C4-2B (cell line): ENCODE measurements around the gene MON1A.

ENCODE experiments used
- H3K27ac ChIP-seq: fragments of 450-650 bp; 2 replicates; pipeline ENCODE4 v1.5.1; 2017
- ZFX ChIP-seq: fragments of 450-650 bp; IDR thresholded peaks from 2 replicates; pipeline ENCODE4 v1.6.1; 2017
- TF ChIP-seq, protein P1 (sequence below): fragments of 450-650 bp; conservative IDR thresholded peaks from 2 replicates; pipeline ENCODE4 v1.5.1; 2017; ENCODE audit warnings: mild to moderate bottlenecking

The MON1A gene

DNA sequence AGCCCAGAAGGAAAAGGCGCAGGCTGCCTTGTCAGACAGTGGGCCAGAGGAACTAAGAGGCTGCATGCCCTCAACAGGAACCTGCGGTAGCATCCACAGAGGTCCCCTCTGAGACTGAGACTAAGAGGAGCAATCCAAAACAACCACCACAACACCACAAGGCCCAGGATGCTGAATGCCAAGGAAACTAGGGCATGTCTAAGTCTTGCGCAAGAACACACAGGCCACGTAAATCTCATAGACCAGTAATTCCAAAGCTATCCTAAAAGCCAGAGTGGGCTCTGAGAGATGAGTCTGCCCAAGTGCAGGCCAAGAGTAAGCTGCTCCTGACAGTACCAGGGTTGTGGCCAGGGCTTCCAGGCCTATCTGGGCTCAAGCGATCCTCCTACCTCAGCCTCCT lies 12.9 kb downstream of the MON1A start:
- TF ChIP-seq, protein P1, sequence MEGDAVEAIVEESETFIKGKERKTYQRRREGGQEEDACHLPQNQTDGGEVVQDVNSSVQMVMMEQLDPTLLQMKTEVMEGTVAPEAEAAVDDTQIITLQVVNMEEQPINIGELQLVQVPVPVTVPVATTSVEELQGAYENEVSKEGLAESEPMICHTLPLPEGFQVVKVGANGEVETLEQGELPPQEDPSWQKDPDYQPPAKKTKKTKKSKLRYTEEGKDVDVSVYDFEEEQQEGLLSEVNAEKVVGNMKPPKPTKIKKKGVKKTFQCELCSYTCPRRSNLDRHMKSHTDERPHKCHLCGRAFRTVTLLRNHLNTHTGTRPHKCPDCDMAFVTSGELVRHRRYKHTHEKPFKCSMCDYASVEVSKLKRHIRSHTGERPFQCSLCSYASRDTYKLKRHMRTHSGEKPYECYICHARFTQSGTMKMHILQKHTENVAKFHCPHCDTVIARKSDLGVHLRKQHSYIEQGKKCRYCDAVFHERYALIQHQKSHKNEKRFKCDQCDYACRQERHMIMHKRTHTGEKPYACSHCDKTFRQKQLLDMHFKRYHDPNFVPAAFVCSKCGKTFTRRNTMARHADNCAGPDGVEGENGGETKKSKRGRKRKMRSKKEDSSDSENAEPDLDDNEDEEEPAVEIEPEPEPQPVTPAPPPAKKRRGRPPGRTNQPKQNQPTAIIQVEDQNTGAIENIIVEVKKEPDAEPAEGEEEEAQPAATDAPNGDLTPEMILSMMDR = no peak
- no peak for TF ChIP-seq ZFX
- H3K27ac ChIP-seq = no peak overlapping the region

GRCh38 chr3:49914906-49915305 lies 14.7 kb downstream of the MON1A start:
- no peak overlapping the region for H3K27ac ChIP-seq
- TF ChIP-seq ZFX = no peak
- TF ChIP-seq, protein P1 = no peak

DNA sequence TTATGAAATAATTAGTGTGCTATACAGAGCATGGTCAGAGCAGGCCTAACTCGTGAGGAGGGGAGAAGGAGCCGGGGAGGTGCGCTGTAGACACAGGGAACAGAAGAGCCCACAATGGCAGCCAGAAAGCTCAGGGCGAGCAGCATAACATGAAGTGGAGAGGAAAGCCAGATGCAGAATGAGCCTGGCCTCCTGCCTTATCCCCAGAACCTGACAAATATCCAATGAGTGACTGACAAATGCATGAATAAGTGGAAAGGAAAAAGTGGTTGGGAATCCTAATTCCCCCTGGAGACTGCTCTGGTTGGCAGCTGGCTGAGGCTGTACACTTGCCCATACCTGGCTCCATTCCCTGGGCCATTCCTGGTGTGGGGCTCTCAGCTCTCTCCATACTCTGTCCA lies 16.7 kb downstream of the MON1A start:
- TF ChIP-seq ZFX = no peak
- TF ChIP-seq, protein P1 = no peak
- H3K27ac ChIP-seq = no peak overlapping the region

DNA sequence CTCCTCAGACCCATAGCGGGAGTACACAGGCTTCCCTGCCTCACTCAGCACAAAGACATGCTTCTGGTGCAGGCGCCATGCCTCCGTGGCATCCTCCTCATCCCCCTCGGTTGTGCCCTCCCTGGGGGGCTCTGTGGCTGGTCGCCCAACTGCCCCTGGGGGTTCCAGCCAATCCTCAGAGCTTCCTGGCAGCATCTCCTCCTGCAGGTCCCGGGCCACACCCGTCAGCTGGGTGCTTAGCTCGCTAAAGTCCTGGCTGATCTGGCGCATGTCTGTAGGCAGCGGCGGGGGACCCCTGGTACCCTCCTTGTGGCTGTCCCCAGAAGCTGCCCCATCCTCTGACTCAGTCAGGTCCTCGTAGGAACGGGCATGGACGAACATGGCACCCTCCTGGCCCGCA lies 18.0 kb downstream of the MON1A start:
- no peak overlapping the region for H3K27ac ChIP-seq
- TF ChIP-seq, protein P1 = no peak
- TF ChIP-seq ZFX = no peak

- H3K27ac ChIP-seq = no peak overlapping the region
- no peak for TF ChIP-seq ZFX
- TF ChIP-seq, protein P1 = no peak
Measured at GRCh38 chr3:49911124-49911420, 18.5 kb downstream of the MON1A start.

DNA sequence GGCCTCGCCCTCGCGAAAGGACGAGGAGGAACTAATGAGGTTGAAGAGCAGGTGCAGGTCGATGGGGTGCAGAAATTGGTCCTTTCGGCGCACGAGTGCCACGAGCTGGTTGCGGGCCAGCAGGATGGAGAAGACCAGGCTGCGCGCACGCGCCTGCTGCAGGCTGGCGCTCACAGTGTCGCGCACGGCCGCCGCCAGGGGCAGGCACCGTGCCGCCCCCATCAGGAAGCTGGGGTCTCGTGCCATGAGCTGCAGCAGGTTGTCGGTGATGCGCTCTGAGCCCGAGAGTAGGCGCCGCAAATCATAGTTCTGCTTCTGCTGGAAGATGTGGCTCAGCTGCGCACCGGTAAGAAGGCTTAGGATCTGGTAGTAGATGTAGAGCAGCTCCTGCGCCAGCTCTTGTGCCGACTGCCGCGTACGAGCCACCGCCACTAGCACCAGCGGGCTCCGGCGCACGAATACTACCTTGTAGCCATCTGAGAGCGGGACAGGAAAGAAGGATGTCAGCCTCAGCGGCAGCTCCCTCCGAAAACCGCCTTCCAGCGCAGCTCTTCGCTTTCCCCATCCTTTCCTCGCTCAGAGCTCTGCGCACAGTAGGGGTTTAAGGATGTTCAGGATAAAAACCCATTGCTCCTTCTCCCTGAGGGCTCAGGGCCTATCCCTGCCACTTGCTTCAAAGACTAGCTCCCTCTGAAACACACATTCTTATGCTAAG lies 19.0 kb downstream of the MON1A start:
- no peak overlapping the region for H3K27ac ChIP-seq
- no peak for TF ChIP-seq ZFX
- TF ChIP-seq, protein P1 = no peak

DNA sequence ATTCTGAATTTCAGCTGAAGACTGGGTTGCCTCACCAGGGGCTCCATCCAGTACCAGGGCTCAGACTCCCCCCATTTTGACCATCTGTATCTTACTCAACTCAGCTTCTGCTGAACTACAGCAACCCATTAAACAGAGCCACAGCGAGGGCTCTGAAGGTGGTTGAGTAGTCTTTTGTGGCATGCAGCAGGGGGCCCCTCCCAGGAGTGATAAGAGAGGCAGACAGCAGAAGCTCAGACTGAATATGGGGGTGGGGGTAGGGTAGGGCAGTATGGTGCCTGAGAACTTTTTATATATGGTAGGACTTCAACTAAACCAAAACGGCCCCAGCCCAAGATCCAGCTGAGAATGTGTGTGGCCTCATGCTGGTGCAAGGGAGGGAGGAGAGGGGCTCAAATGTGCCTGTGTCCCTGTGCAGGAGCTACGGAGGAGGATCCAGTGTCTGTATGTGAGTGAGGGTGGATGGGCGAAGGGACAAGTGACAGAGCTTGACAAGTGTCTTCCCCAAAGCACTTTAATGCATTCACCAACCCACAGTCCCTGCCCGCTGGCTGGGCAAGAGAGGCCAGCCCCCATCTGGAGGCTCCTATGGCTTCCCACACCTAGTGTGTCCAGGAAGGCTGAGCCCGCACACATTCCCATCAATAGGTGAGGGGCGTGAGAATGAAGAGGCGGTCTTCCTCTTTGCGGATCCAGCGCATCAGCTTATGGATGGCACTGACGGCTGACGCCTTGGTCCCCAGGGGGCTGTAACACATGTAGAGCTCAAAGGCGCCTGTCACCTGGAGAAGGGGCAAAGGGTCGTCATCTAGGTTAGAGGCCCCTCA lies 21.0 kb downstream of the MON1A start:
- no peak overlapping the region for H3K27ac ChIP-seq
- TF ChIP-seq, protein P1 = no peak
- no peak for TF ChIP-seq ZFX
